GM12891 (cell line): Measurements from ENCODE around the gene BAIAP2L2.
"Not testable (repeated sequence)": the region's sequence is repeated elsewhere in the genome, so short reads cannot be mapped to it uniquely, and the experiment has no call there.

Experiments
- PAX5 ChIP-seq: IDR thresholded peaks from 2 replicates; pipeline ENCODE4 v1.6.1; 2011; ENCODE audit warnings: low read length, moderate library complexity, mild to moderate bottlenecking; ENCODE audit not compliant: insufficient read depth, severe bottlenecking
- POLR2A ChIP-seq: IDR thresholded peaks from 2 replicates; pipeline ENCODE4 v1.6.1; 2011; ENCODE audit warnings: low read depth, low read length, control low read depth
- POLR2AphosphoS5 ChIP-seq: IDR thresholded peaks from 2 replicates; pipeline ENCODE4 v1.6.1; 2011; ENCODE audit warnings: low read depth, low read length, control low read depth
- POU2F2 ChIP-seq: IDR thresholded peaks from 2 replicates; pipeline ENCODE4 v1.6.1; 2011; ENCODE audit warnings: low read depth, mild to moderate bottlenecking, control low read depth, low read length, moderate library complexity
- SPI1 ChIP-seq: IDR thresholded peaks from 2 replicates; pipeline ENCODE4 v1.6.1; 2011; ENCODE audit warnings: low read depth, low read length, control low read depth
- TAF1 ChIP-seq: IDR thresholded peaks from 2 replicates; pipeline ENCODE4 v1.6.1; 2011; ENCODE audit warnings: low read depth, low read length, control low read depth

DNA sequence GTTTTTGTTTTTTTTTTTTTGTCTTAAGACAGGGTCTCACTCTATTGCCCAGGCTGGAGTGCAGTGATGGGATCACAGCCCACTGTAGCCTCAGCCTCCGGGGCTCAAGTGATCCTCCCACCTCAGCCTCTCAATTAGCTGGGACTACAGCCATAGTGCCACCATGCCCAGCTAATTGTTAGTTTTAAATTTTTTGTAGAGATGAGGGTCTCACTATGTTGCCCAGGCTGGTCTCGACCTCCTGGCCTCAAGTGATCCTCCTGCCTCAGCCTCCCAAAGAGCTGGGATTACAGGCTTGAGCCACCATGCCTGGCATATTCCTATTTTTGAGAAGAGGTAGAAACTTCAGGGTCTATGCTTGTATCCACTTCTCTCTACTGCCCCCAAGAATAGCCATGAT lies 8.3 kb upstream of the BAIAP2L2 start:
- TF ChIP-seq POLR2A, POLR2AphosphoS5, TAF1, POU2F2, PAX5, SPI1: not testable (repeated sequence)
